NOMO-1 (cell line): Measurements from ENCODE around the gene DIS3.
"Not testable (repeated sequence)": the region's sequence is repeated elsewhere in the genome, so short reads cannot be mapped to it uniquely, and the experiment has no call there.

Source experiments
- DNase-seq, 2 experiments: peaks; one replicate each; lab custom pipeline; 2025; ENCODE audit not compliant: unreplicated experiment in 2 of 2; lab: John Stamatoyannopoulos, UW

The DIS3 gene

GRCh38 chr13:72745260-72745659 is 36.4 kb downstream of the DIS3 start:
- no peak for DNase-seq

- no peak for DNase-seq
These were observed 41.7 kb downstream of the DIS3 start for GRCh38 chr13:72740015-72740414.

- no peak for DNase-seq
These were observed 44.7 kb downstream of the DIS3 start for GRCh38 chr13:72737033-72737432.

GRCh38 chr13:72728290-72728605 is 53.5 kb downstream of the DIS3 start:
- peak; percentile 2 to 6 for DNase-seq

GRCh38 chr13:72727417-72728289 is 54.0 kb downstream of the DIS3 start, which contains the start of the genes BORA and MZT1:
BORA (plus strand) TSS chr13:72727923; CDS start chr13:72728941, 1,018 bp downstream.
MZT1 (minus strand) TSS chr13:72727629; CDS start chr13:72727602, 27 bp downstream.
- peak; percentile 95 to 98 for DNase-seq

- peak; percentile 59 to 63 for DNase-seq
These were observed 54.8 kb downstream of the DIS3 start for GRCh38 chr13:72726726-72727416.

GRCh38 chr13:72726185-72726584 is 55.5 kb downstream of the DIS3 start:
- not testable (repeated sequence) for DNase-seq

- no peak for DNase-seq
These were observed 64.9 kb downstream of the DIS3 start for GRCh38 chr13:72716776-72717175.
